Fibroblast of lung (primary cell): ENCODE data around the gene LITAF. TPM values are rescaled to one million over a fixed set of nuclear protein-coding genes. Genes with fewer than 3 reads are reported as not detected.

Source experiments
- DNase-seq, 2 donors: peaks; one replicate each; pipeline versions ENCODE4 v3.0.0 to v3.0.0-alpha.2; 2010; ENCODE audit warnings: low read depth in 2 of 2
- H2AFZ ChIP-seq: 2 replicates; pipeline ENCODE4 v1.5.1; 2012; ENCODE audit warnings: low read length, control low read depth, inconsistent platforms
- H3K27ac ChIP-seq: 2 replicates; pipeline ENCODE4 v1.5.1; 2011; ENCODE audit warnings: low read length, control low read depth; ENCODE audit not compliant: insufficient read depth
- H3K27me3 ChIP-seq: 2 replicates; pipeline ENCODE4 v1.5.1; 2011; ENCODE audit warnings: mild to moderate bottlenecking, low read length; ENCODE audit not compliant: control insufficient read depth, insufficient read depth
- H3K36me3 ChIP-seq: 2 replicates; pipeline ENCODE4 v1.5.1; 2011; ENCODE audit warnings: low read length; ENCODE audit not compliant: control insufficient read depth, insufficient read depth
- H3K4me1 ChIP-seq: 2 replicates; pipeline ENCODE4 v1.5.1; 2011; ENCODE audit warnings: low read length; ENCODE audit not compliant: control insufficient read depth, insufficient read depth; ENCODE audit errors: extremely low read depth
- H3K4me2 ChIP-seq: 2 replicates; pipeline ENCODE4 v1.5.1; 2011; ENCODE audit warnings: low read length, control low read depth; ENCODE audit not compliant: insufficient read depth; ENCODE audit errors: extremely low read depth
- H3K4me3 ChIP-seq, 4 experiments: fragments of 200-600 bp in 1 of 4; sonication (generic) in 1 of 4; replicated peaks in 1 of 4; 2 replicates each; pipeline ENCODE4 v1.5.1; 2011 to 2016; ENCODE audit warnings: low read length in 4 of 4, low read depth in 3 of 4, mild to moderate bottlenecking in 3 of 4, control low read depth in 2 of 4, inconsistent platforms in 1 of 4, mixed read lengths in 1 of 4; ENCODE audit not compliant: insufficient read depth in 1 of 4; ENCODE audit errors: control extremely low read depth in 1 of 4
- H3K79me2 ChIP-seq: 2 replicates; pipeline ENCODE4 v1.5.1; 2012; ENCODE audit warnings: mild to moderate bottlenecking, low read length, inconsistent platforms; ENCODE audit not compliant: control insufficient read depth, insufficient read depth
- H3K9ac ChIP-seq: 2 replicates; pipeline ENCODE4 v1.5.1; 2011; ENCODE audit warnings: mild to moderate bottlenecking, low read length, control low read depth; ENCODE audit not compliant: insufficient read depth
- H3K9me3 ChIP-seq: 2 replicates; pipeline ENCODE4 v1.5.1; 2012; ENCODE audit warnings: low read depth, low read length; ENCODE audit not compliant: control insufficient read depth, insufficient read depth
- H4K20me1 ChIP-seq: 2 replicates; pipeline ENCODE4 v1.5.1; 2011; ENCODE audit warnings: low read length; ENCODE audit not compliant: control insufficient read depth, insufficient read depth; ENCODE audit errors: extremely low read depth
- EZH2 ChIP-seq: IDR thresholded peaks from 2 replicates; pipeline ENCODE4 v1.5.1; 2012; ENCODE audit warnings: low read length, control low read depth, mild to moderate bottlenecking; ENCODE audit errors: missing control alignments
- polyA plus RNA-seq, 2 donors: library from polyadenylated mRNA; depleted of rRNA in 1 of 2; stranded (reverse) in 1 of 2; unstranded in 1 of 2; fragments of >200 nt; gene quantifications; 2 replicates each; pipeline ENCODE4 v1.2.1, GENCODE V29; 2011 to 2012; ENCODE audit warnings: missing spikeins in 1 of 2
- total RNA-seq: library from RNA; depleted of rRNA; stranded (reverse); fragments of >200 nt; gene quantifications from 2 replicates; pipeline ENCODE4 v1.2.1, GENCODE V29; 2014
- TF ChIP-seq, protein P1 (sequence below), 2 donors: IDR thresholded peaks in 1 of 2; conservative IDR thresholded peaks in 1 of 2; 1 replicate in 1 of 2; 2 replicates in 1 of 2; pipeline ENCODE4 v1.5.1; 2011 to 2012; ENCODE audit warnings: low read length in 2 of 2, control low read depth in 1 of 2, inconsistent platforms in 1 of 2, low read depth in 1 of 2, mild to moderate bottlenecking in 1 of 2

LITAF gene
- total and polyA plus RNA-seq, 2 donors (not counting 1 experiment from before 2014, with no cell fraction given) = 79.6 to 162 TPM

DNA sequence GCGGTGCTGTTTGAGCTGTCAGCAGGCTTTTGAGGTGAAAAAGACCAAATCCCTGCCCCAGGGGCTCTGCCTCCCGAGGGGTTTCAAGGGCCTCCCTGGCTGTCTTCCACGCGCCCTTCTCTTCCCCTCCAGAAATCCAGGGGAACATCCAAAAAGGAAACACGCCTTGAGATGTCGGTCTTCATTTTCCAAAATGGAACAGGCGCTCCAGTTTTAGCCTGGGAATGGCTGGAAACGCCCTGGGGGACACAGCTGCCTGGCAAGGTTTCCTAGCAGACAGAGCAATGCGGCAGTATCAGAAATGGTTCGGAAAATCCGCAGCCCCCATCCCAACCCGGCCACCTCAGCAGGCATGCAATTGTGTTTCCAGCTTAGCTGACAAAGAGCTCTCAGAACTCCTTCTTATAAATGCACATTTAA, 16.6 kb upstream of the LITAF start:
- H3K27ac ChIP-seq = no peak overlapping the region
- H3K36me3 ChIP-seq = no peaks in the 10 kb centered on the region
- H3K79me2 ChIP-seq = no peaks in the 10 kb centered on the region
- H3K9me3 ChIP-seq = no peaks in the 10 kb centered on the region
- no peak for DNase-seq
- TF ChIP-seq EZH2 = no peak
- TF ChIP-seq, protein P1, sequence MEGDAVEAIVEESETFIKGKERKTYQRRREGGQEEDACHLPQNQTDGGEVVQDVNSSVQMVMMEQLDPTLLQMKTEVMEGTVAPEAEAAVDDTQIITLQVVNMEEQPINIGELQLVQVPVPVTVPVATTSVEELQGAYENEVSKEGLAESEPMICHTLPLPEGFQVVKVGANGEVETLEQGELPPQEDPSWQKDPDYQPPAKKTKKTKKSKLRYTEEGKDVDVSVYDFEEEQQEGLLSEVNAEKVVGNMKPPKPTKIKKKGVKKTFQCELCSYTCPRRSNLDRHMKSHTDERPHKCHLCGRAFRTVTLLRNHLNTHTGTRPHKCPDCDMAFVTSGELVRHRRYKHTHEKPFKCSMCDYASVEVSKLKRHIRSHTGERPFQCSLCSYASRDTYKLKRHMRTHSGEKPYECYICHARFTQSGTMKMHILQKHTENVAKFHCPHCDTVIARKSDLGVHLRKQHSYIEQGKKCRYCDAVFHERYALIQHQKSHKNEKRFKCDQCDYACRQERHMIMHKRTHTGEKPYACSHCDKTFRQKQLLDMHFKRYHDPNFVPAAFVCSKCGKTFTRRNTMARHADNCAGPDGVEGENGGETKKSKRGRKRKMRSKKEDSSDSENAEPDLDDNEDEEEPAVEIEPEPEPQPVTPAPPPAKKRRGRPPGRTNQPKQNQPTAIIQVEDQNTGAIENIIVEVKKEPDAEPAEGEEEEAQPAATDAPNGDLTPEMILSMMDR (conservative IDR thresholded peaks at IDR 0.05 in 1 of 2, IDR thresholded peaks at IDR 0.05 in 1 of 2; ENCODE audit: low read depth in 1 of 2, low read length in 2 of 2) = no peak
- H3K4me2 ChIP-seq = no peak overlapping the region
- no peaks in the 10 kb centered on the region for H4K20me1 ChIP-seq
- H3K9ac ChIP-seq = no peak overlapping the region
- H3K4me3 ChIP-seq = no peak overlapping the region
- peaks cover 2% of the 10 kb centered on the region for H3K4me1 ChIP-seq
- no peak overlapping the region for H2AFZ ChIP-seq
- H3K27me3 ChIP-seq = no peaks in the 10 kb centered on the region

DNA sequence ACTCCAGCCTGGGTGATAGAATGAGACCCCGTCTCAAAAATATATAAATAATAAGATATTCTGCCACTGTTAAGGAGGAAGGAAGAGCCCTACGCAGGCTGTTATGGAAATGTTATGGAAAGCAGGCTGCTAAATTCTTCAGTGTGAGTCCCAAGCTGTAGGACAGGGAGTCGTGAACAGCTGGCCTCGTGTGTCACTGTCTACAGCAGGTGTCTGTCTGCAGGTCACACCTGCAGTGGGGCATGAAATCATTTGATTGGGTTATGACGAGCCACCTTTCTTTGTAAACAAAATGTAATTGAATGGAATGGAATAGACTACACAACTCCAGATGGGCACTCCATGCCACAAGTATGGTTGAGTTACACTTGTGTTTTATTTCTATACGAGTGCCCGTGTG, 15.6 kb upstream of the LITAF start:
- Histone ChIP-seq H3K36me3 (no peaks in the 10 kb centered on the region), H4K20me1 (no peaks in the 10 kb centered on the region), H3K4me2 (no peak overlapping the region), H3K79me2 (no peaks in the 10 kb centered on the region), H3K9ac (no peak overlapping the region), H3K9me3 (no peaks in the 10 kb centered on the region), H2AFZ (no peak overlapping the region), H3K27me3 (no peaks in the 10 kb centered on the region), H3K4me1 (peaks cover 4% of the 10 kb centered on the region), H3K27ac (no peak overlapping the region), H3K4me3 (no peak overlapping the region)
- DNase-seq = no peak
- TF ChIP-seq, protein P1 (conservative IDR thresholded peaks at IDR 0.05 in 1 of 2, IDR thresholded peaks at IDR 0.05 in 1 of 2; ENCODE audit: low read depth in 1 of 2, low read length in 2 of 2) = no peak
- TF ChIP-seq EZH2 = no peak

GRCh38 chr16:11601911-11602310, 15.2 kb upstream of the LITAF start:
- H4K20me1 ChIP-seq = no peaks in the 10 kb centered on the region
- peaks cover 7% of the 10 kb centered on the region for H3K4me1 ChIP-seq

More at GRCh38 chr16:11601911-11602310, 15.2 kb upstream of the LITAF start:
- Histone ChIP-seq H3K36me3 (no peaks in the 10 kb centered on the region), H3K79me2 (no peaks in the 10 kb centered on the region), H3K4me3 (no peak overlapping the region), H3K27me3 (no peaks in the 10 kb centered on the region), H3K4me2 (no peak overlapping the region), H3K9me3 (no peaks in the 10 kb centered on the region), H3K27ac (no peak overlapping the region), H3K9ac (no peak overlapping the region), H2AFZ (no peak overlapping the region)
- TF ChIP-seq EZH2 = no peak
- TF ChIP-seq, protein P1 (conservative IDR thresholded peaks at IDR 0.05 in 1 of 2, IDR thresholded peaks at IDR 0.05 in 1 of 2; ENCODE audit: low read depth in 1 of 2, low read length in 2 of 2) = no peak
- no peak for DNase-seq
